ENCODE measurements around the gene PAM16.
A peak's percentile ranks its signal among the peaks of the same experiment; 100 is the strongest.

Gene PAM16

GRCh38 chr16:4298761-4299522, 52.2 kb downstream of the PAM16 start:
- peak; percentile 94 for DNase-seq (ENCODE audit: low spot score)

GRCh38 chr16:4297480-4297879, 53.6 kb downstream of the PAM16 start:
- DNase-seq (ENCODE audit: low spot score), result no peak

GRCh38 chr16:4295581-4295980, 55.5 kb downstream of the PAM16 start:
- DNase-seq (ENCODE audit: low spot score), result no peak

- DNase-seq (ENCODE audit: low spot score), result peak; percentile 60
These were observed 57.2 kb downstream of the PAM16 start for GRCh38 chr16:4293822-4294457.

GRCh38 chr16:4293181-4293716, 57.9 kb downstream of the PAM16 start:
- DNase-seq (ENCODE audit: low spot score), result no peak

- DNase-seq (ENCODE audit: low spot score), result no peak
These were observed 59.4 kb downstream of the PAM16 start for GRCh38 chr16:4291699-4292098.

All from kidney tubule cell (primary cell).